Astrocyte (in vitro differentiated cells and primary cell): ENCODE data around the gene NOL4L. TPM values are rescaled to one million over a fixed set of nuclear protein-coding genes. Genes with fewer than 3 reads are reported as not detected.

Experiments used
- DNase-seq: peaks from one replicate; pipeline ENCODE4 v3.0.0-alpha.2; 2010; ENCODE audit warnings: low read depth
- FAIRE-seq: peaks from 2 replicates; lab custom pipeline; 2011; peaks lifted over from hg19 to GRCh38; lab: Jason Lieb, UNC
- H2AFZ ChIP-seq: 2 replicates; pipeline ENCODE4 v1.6.0; 2012; ENCODE audit warnings: low read depth, low read length, inconsistent platforms
- H3K27ac ChIP-seq: 2 replicates; pipeline ENCODE4 v1.5.1; 2011; ENCODE audit warnings: low read depth, low read length, inconsistent platforms
- H3K27me3 ChIP-seq: 2 replicates; pipeline ENCODE4 v1.6.0; 2011; ENCODE audit warnings: low read length, inconsistent platforms; ENCODE audit not compliant: insufficient read depth
- H3K36me3 ChIP-seq: 2 replicates; pipeline ENCODE4 v1.5.1; 2011; ENCODE audit warnings: low read length, inconsistent platforms; ENCODE audit not compliant: insufficient read depth
- H3K4me1 ChIP-seq: 2 replicates; pipeline ENCODE4 v1.5.1; 2011; ENCODE audit warnings: low read length, inconsistent platforms; ENCODE audit not compliant: insufficient read depth
- H3K4me2 ChIP-seq: 2 replicates; pipeline ENCODE4 v1.6.0; 2012; ENCODE audit warnings: low read length, inconsistent platforms
- H3K4me3 ChIP-seq: 2 replicates; pipeline ENCODE4 v1.5.1; 2011; ENCODE audit warnings: low read depth, mild to moderate bottlenecking, low read length, inconsistent platforms; ENCODE audit not compliant: insufficient read depth
- H3K79me2 ChIP-seq: 2 replicates; pipeline ENCODE4 v1.6.0; 2012; ENCODE audit warnings: mild to moderate bottlenecking, low read length, inconsistent platforms; ENCODE audit not compliant: insufficient read depth
- H3K9ac ChIP-seq: 2 replicates; pipeline ENCODE4 v1.6.0; 2012; ENCODE audit warnings: mild to moderate bottlenecking, low read length, inconsistent platforms
- H3K9me3 ChIP-seq: 2 replicates; pipeline ENCODE4 v1.5.1; 2012; ENCODE audit warnings: low read depth, mild to moderate bottlenecking, low read length, inconsistent platforms; ENCODE audit not compliant: insufficient read depth
- H4K20me1 ChIP-seq: 2 replicates; pipeline ENCODE4 v1.6.0; 2012; ENCODE audit warnings: low read length, inconsistent platforms; ENCODE audit not compliant: insufficient read depth
- H3K27ac Mint-ChIP-seq: one replicate; pipeline ENCODE4 v1.8.0; 2021; ENCODE audit warnings: mild to moderate bottlenecking, mixed read lengths; ENCODE audit not compliant: unreplicated experiment
- H3K27me3 Mint-ChIP-seq: one replicate; pipeline ENCODE4 v1.8.0; 2021; ENCODE audit warnings: low read depth, mixed read lengths; ENCODE audit not compliant: unreplicated experiment
- H3K36me3 Mint-ChIP-seq: one replicate; pipeline ENCODE4 v1.8.0; 2021; ENCODE audit warnings: low read depth, mixed read lengths; ENCODE audit not compliant: unreplicated experiment
- H3K4me1 Mint-ChIP-seq: one replicate; pipeline ENCODE4 v1.8.0; 2021; ENCODE audit warnings: low read depth, mixed read lengths; ENCODE audit not compliant: unreplicated experiment
- H3K4me3 Mint-ChIP-seq: one replicate; pipeline ENCODE4 v1.8.0; 2021; ENCODE audit warnings: mild to moderate bottlenecking, moderate library complexity, mixed read lengths; ENCODE audit not compliant: unreplicated experiment
- H3K9me3 Mint-ChIP-seq: one replicate; pipeline ENCODE4 v1.8.0; 2021; ENCODE audit warnings: mild to moderate bottlenecking, mixed read lengths; ENCODE audit not compliant: unreplicated experiment
- EZH2 ChIP-seq: IDR thresholded peaks from 2 replicates; pipeline ENCODE4 v1.6.1; 2012; ENCODE audit warnings: mild to moderate bottlenecking, low read length, inconsistent platforms; ENCODE audit not compliant: insufficient read depth
- total RNA-seq: library from RNA; stranded (reverse); gene quantifications from 2 replicates; pipeline ENCODE4 v1.2.1, GENCODE V29; 2021
- TF ChIP-seq, protein P1 (sequence below): IDR thresholded peaks from 2 replicates; pipeline ENCODE4 v1.5.1; 2011; ENCODE audit warnings: low read depth, mild to moderate bottlenecking, inconsistent platforms, low read length, moderate library complexity; ENCODE audit not compliant: insufficient read depth

Gene NOL4L
- total RNA-seq, 1 donor from 2014 or later, result 35.5 TPM

DNA sequence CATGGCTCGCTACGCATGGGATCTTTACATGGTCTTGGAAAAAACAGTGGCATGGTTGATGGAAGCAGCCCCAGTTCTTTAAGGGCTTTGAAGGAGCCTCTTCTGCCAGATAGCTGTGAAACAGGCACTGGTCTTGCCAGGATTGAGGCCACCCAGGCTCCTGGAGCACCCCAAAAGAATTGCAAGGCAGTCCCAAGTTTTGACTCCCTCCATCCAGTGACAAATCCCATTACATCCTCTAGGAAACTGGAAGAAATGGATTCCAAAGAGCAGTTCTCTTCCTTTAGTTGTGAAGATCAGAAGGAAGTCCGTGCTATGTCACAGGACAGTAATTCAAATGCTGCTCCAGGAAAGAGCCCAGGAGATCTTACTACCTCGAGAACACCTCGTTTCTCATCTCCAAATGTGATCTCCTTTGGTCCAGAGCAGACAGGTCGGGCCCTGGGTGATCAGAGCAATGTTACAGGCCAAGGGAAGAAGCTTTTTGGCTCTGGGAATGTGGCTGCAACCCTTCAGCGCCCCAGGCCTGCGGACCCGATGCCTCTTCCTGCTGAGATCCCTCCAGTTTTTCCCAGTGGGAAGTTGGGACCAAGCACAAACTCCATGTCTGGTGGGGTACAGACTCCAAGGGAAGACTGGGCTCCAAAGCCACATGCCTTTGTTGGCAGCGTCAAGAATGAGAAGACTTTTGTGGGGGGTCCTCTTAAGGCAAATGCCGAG is 148.8 kb downstream of the NOL4L start:
- Mint-ChIP-seq H3K4me3 (no peak overlapping the region), H3K4me1 (peaks cover 6% of the 10 kb centered on the region), H3K27me3 (no peaks in the 10 kb centered on the region), H3K9me3 (no peaks in the 10 kb centered on the region), H3K27ac (no peak overlapping the region), H3K36me3 (peaks cover 47% of the 10 kb centered on the region)
- Histone ChIP-seq H3K4me3 (no peak overlapping the region), H3K36me3 (peaks cover 57% of the 10 kb centered on the region), H3K27me3 (no peaks in the 10 kb centered on the region), H3K9me3 (no peaks in the 10 kb centered on the region), H3K4me1 (peaks cover 4% of the 10 kb centered on the region), H3K4me2 (no peak overlapping the region), H2AFZ (no peak overlapping the region), H4K20me1 (peaks cover 76% of the 10 kb centered on the region), H3K9ac (no peak overlapping the region), H3K79me2 (peaks cover 36% of the 10 kb centered on the region), H3K27ac (no peak overlapping the region)
- FAIRE-seq, result no peak
- TF ChIP-seq, protein P1, sequence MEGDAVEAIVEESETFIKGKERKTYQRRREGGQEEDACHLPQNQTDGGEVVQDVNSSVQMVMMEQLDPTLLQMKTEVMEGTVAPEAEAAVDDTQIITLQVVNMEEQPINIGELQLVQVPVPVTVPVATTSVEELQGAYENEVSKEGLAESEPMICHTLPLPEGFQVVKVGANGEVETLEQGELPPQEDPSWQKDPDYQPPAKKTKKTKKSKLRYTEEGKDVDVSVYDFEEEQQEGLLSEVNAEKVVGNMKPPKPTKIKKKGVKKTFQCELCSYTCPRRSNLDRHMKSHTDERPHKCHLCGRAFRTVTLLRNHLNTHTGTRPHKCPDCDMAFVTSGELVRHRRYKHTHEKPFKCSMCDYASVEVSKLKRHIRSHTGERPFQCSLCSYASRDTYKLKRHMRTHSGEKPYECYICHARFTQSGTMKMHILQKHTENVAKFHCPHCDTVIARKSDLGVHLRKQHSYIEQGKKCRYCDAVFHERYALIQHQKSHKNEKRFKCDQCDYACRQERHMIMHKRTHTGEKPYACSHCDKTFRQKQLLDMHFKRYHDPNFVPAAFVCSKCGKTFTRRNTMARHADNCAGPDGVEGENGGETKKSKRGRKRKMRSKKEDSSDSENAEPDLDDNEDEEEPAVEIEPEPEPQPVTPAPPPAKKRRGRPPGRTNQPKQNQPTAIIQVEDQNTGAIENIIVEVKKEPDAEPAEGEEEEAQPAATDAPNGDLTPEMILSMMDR, result no peak
- TF ChIP-seq EZH2, result no peak
- no peak for DNase-seq

DNA sequence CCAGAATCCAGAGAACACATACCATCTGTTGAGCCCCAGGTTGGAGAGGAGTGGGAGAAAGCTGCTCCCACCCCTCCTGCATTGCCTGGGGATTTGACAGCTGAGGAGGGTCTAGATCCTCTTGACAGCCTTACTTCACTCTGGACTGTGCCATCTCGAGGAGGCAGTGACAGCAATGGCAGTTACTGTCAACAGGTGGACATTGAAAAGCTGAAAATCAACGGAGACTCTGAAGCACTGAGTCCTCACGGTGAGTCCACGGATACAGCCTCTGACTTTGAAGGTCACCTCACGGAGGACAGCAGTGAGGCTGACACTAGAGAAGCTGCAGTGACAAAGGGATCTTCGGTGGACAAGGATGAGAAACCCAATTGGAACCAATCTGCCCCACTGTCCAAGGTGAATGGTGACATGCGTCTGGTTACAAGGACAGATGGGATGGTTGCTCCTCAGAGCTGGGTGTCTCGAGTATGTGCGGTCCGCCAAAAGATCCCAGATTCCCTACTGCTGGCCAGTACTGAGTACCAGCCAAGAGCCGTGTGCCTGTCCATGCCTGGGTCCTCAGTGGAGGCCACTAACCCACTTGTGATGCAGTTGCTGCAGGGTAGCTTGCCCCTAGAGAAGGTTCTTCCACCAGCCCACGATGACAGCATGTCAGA is 149.6 kb downstream of the NOL4L start:
- Histone ChIP-seq H3K4me2 (no peak overlapping the region), H3K4me1 (peaks cover 4% of the 10 kb centered on the region), H3K27ac (no peak overlapping the region), H3K9ac (no peak overlapping the region), H3K36me3 (peaks cover 64% of the 10 kb centered on the region), H3K9me3 (no peaks in the 10 kb centered on the region), H2AFZ (no peak overlapping the region), H3K27me3 (no peaks in the 10 kb centered on the region), H3K79me2 (peaks cover 29% of the 10 kb centered on the region), H4K20me1 (peaks cover 75% of the 10 kb centered on the region), H3K4me3 (no peak overlapping the region)
- no peak for TF ChIP-seq EZH2
- TF ChIP-seq, protein P1, result no peak
- peaks cover 47% of the 10 kb centered on the region for H3K36me3 Mint-ChIP-seq
- no peak for FAIRE-seq
- H3K27ac Mint-ChIP-seq, result no peak overlapping the region
- H3K9me3 Mint-ChIP-seq, result no peaks in the 10 kb centered on the region
- no peak for DNase-seq
- no peaks in the 10 kb centered on the region for H3K27me3 Mint-ChIP-seq
- no peak overlapping the region for H3K4me3 Mint-ChIP-seq
- H3K4me1 Mint-ChIP-seq, result peaks cover 6% of the 10 kb centered on the region

DNA sequence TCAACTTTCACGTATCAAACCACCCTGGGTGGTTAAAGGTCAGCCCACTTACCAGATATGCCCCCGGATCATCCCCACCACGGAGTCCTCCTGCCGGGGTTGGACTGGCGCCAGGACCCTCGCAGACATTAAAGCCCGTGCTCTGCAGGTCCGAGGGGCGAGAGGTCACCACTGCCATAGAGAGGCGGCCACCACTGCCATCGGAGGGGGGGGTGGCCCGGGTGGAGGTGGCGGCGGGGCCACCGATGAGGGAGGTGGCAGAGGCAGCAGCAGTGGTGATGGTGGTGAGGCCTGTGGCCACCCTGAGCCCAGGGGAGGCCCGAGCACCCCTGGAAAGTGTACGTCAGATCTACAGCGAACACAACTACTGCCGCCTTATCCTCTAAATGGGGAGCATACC is 150.7 kb downstream of the NOL4L start:
- no peak overlapping the region for H3K27ac Mint-ChIP-seq
- TF ChIP-seq, protein P1, result no peak
- TF ChIP-seq EZH2, result no peak
- H3K27ac ChIP-seq, result no peak overlapping the region
- no peaks in the 10 kb centered on the region for H3K9me3 ChIP-seq
- H3K36me3 ChIP-seq, result peaks cover 73% of the 10 kb centered on the region
- H3K4me2 ChIP-seq, result no peak overlapping the region
- H3K9ac ChIP-seq, result no peak overlapping the region
- H2AFZ ChIP-seq, result no peak overlapping the region
- peaks cover 27% of the 10 kb centered on the region for H3K79me2 ChIP-seq
- DNase-seq (no peak), FAIRE-seq (no peak)
- H3K9me3 Mint-ChIP-seq, result no peaks in the 10 kb centered on the region
- no peak overlapping the region for H3K4me3 Mint-ChIP-seq
- H3K4me1 ChIP-seq, result peaks cover 4% of the 10 kb centered on the region
- no peak overlapping the region for H3K4me3 ChIP-seq
- H3K27me3 Mint-ChIP-seq, result no peaks in the 10 kb centered on the region
- H3K27me3 ChIP-seq, result no peaks in the 10 kb centered on the region
- peaks cover 6% of the 10 kb centered on the region for H3K4me1 Mint-ChIP-seq
- H4K20me1 ChIP-seq, result peaks cover 68% of the 10 kb centered on the region
- H3K36me3 Mint-ChIP-seq, result peaks cover 53% of the 10 kb centered on the region
